Ramos (cell line): ENCODE data around the gene C2CD3.

Experiments used
- in situ Hi-C: fragments of 300-500 bp; cut with MboI; formaldehyde crosslinking; loops from one replicate; pipeline ENCODE4 v1.14.3; 2022; ENCODE audit warnings: low sequenced_read_pairs; ENCODE audit not compliant: unreplicated experiment

C2CD3 gene

GRCh38 chr11:74008373-74009229 is 162.2 kb downstream of the C2CD3 start, which contains the start of gene UCP3:
TSS of gene UCP3 (minus strand) at chr11:74009085. CDS start at chr11:74007042, 2,043 bp downstream.
- in situ Hi-C loops, result no loop called here

GRCh38 chr11:74007691-74008372 is 163.0 kb downstream of the C2CD3 start:
- in situ Hi-C loops, result no loop called here

GRCh38 chr11:74006743-74007304 is 164.0 kb downstream of the C2CD3 start:
- in situ Hi-C loops, result no loop called here

- in situ Hi-C loops, result no loop called here
Observed at GRCh38 chr11:74005721-74006517, 164.9 kb downstream of the C2CD3 start.

GRCh38 chr11:74004759-74005615 is 165.8 kb downstream of the C2CD3 start:
- in situ Hi-C loops, result no loop called here

GRCh38 chr11:74004046-74004695 is 166.6 kb downstream of the C2CD3 start:
- in situ Hi-C loops, result no loop called here

GRCh38 chr11:74002832-74003231 is 168.0 kb downstream of the C2CD3 start:
- in situ Hi-C loops, result no loop called here

- in situ Hi-C loops, result no loop called here
Observed at GRCh38 chr11:74001822-74002286, 168.9 kb downstream of the C2CD3 start.

- in situ Hi-C loops, result no loop called here
Observed at GRCh38 chr11:74000307-74001133, 170.3 kb downstream of the C2CD3 start.

- in situ Hi-C loops, result no loop called here
Observed at GRCh38 chr11:73999581-74000306, 171.1 kb downstream of the C2CD3 start.

- in situ Hi-C loops, result no loop called here
Observed at GRCh38 chr11:73998846-73999575, 171.8 kb downstream of the C2CD3 start.

- in situ Hi-C loops, result no loop called here
Observed at GRCh38 chr11:73997120-73997770, 173.6 kb downstream of the C2CD3 start.

GRCh38 chr11:73996161-73996747 is 174.5 kb downstream of the C2CD3 start:
- in situ Hi-C loops, result no loop called here

- in situ Hi-C loops, result no loop called here
Observed at GRCh38 chr11:73995731-73996130, 175.1 kb downstream of the C2CD3 start.

GRCh38 chr11:73995247-73995646 is 175.6 kb downstream of the C2CD3 start:
- in situ Hi-C loops, result no loop called here

GRCh38 chr11:73991471-73992006 is 179.3 kb downstream of the C2CD3 start:
- in situ Hi-C loops, result no loop called here
